PC-9 (cell line): Measurements from ENCODE around the gene LRSAM1. TPM values are rescaled to one million over a fixed set of nuclear protein-coding genes. Genes with fewer than 3 reads are reported as not detected.

Source experiments
- BruUV-seq: library from RNA; stranded (reverse); fragments of 400-500 nt; replicated peaks from 2 replicates; lab custom pipeline; 2021; lab: Mats Ljungman, UMichigan
- CTCF ChIA-PET: fragments of 300-600 bp; sonication (Branson Sonifier 250); formaldehyde crosslinking; loops from one replicate; lab custom pipeline; 2022; ENCODE audit warnings: antibody characterized with exemption; lab: Charles Lee
- POLR2A ChIA-PET: fragments of 300-600 bp; sonication (Branson Sonifier 250); formaldehyde crosslinking; loops from one replicate; lab custom pipeline; 2022; ENCODE audit warnings: antibody characterized with exemption; ENCODE audit not compliant: unreplicated experiment; lab: Charles Lee
- DNase-seq, 2 experiments: peaks; one replicate each; pipeline versions ENCODE4 v3.0.0 to v3.0.0-alpha.2; 2015 to 2022; ENCODE audit warnings: mixed read lengths in 1 of 2
- H2AFZ ChIP-seq: fragments of 200-600 bp; sonication (generic); 2 replicates; pipeline ENCODE4 v1.8.1; 2017; ENCODE audit warnings: antibody characterized with exemption
- H3F3A ChIP-seq: fragments of 200-600 bp; sonication (generic); 2 replicates; pipeline ENCODE4 v1.8.1; 2017; ENCODE audit warnings: antibody characterized with exemption, mild to moderate bottlenecking, low read depth; ENCODE audit not compliant: insufficient read depth
- H3K27ac ChIP-seq: fragments of 200-600 bp; sonication (generic); 2 replicates; pipeline ENCODE4 v1.6.1; 2016; ENCODE audit warnings: mixed run types
- H3K27me3 ChIP-seq: fragments of 200-600 bp; sonication (generic); 2 replicates; pipeline ENCODE4 v1.6.1; 2016; ENCODE audit warnings: low read depth, mixed run types; ENCODE audit not compliant: insufficient read depth
- H3K36me3 ChIP-seq: fragments of 200-600 bp; sonication (generic); 2 replicates; pipeline ENCODE4 v1.6.1; 2016; ENCODE audit warnings: low read depth, mixed run types
- H3K4me1 ChIP-seq: fragments of 200-600 bp; sonication (generic); replicated peaks from 2 replicates; pipeline ENCODE4 v1.6.1; 2016; ENCODE audit warnings: mixed run types; ENCODE audit not compliant: insufficient read depth
- H3K4me2 ChIP-seq: fragments of 200-600 bp; sonication (generic); 2 replicates; pipeline ENCODE4 v1.6.1; 2017; ENCODE audit warnings: mixed run types
- H3K4me3 ChIP-seq: fragments of 200-600 bp; sonication (generic); 2 replicates; pipeline ENCODE4 v1.6.1; 2016; ENCODE audit warnings: mixed run types
- H3K79me2 ChIP-seq: fragments of 200-600 bp; sonication (generic); 2 replicates; pipeline ENCODE4 v1.6.1; 2017; ENCODE audit warnings: low read depth, mixed run types
- H3K9me2 ChIP-seq: fragments of 200-600 bp; sonication (generic); 2 replicates; pipeline ENCODE4 v1.8.1; 2017; ENCODE audit warnings: mild to moderate bottlenecking; ENCODE audit not compliant: insufficient read depth
- H3K9me3 ChIP-seq: fragments of 200-600 bp; sonication (generic); 2 replicates; pipeline ENCODE4 v1.8.1; 2016; ENCODE audit warnings: low read depth; ENCODE audit not compliant: insufficient read depth
- H4K20me1 ChIP-seq: fragments of 200-600 bp; sonication (generic); 2 replicates; pipeline ENCODE4 v1.8.1; 2017; ENCODE audit not compliant: insufficient read depth
- CTCF ChIP-seq: fragments of 200-600 bp; sonication (generic); conservative IDR thresholded peaks from 2 replicates; pipeline ENCODE4 v1.6.1; 2017; ENCODE audit warnings: mixed run types, antibody characterized with exemption, mild to moderate bottlenecking, moderate library complexity
- EZH2 ChIP-seq: fragments of 200-600 bp; sonication (generic); IDR thresholded peaks from 2 replicates; pipeline ENCODE4 v1.8.0; 2017; ENCODE audit warnings: antibody characterized with exemption, low read depth
- intact Hi-C: fragments of 100-400 bp; cut with micrococcal nuclease; formaldehyde crosslinking; loops from one replicate; pipeline ENCODE4 v1.10.0; 2022; ENCODE audit not compliant: unreplicated experiment
- total RNA-seq: library from RNA; stranded (reverse); gene quantifications from 2 replicates; pipeline ENCODE4 v1.2.3, GENCODE V29; 2021

The LRSAM1 gene
- total RNA-seq, 1 experiment from 2014 or later: 44.0 TPM

- H3K4me3 ChIP-seq: no peak overlapping the region
- ChIA-PET POLR2A (interaction anchor here (0.5 to 0.6 kb wide), 3 partner anchors 58 to 227 kb away, joined by 3 read pairs; no protein-coding TSS in a partner anchor), CTCF (no interaction called here)
- H3K36me3 ChIP-seq: peaks cover 4% of the 10 kb centered on the region
- intact Hi-C loops: no loop called here
- no peaks in the 10 kb centered on the region for H3K9me3 ChIP-seq
- peaks cover 9% of the 10 kb centered on the region; the same call in 1 of the 2 replicates for H4K20me1 ChIP-seq
- no peaks in the 10 kb centered on the region for H3K9me2 ChIP-seq
- H3F3A ChIP-seq: peaks cover 51% of the 10 kb centered on the region
- BruUV-seq: no TSS peak
- H3K27me3 ChIP-seq: no peaks in the 10 kb centered on the region
- H3K27ac ChIP-seq: peak overlapping the region; percentile 43; the same call in 1 of the 2 replicates
- peaks cover 14% of the 10 kb centered on the region for H3K4me1 ChIP-seq
- peak; percentile 47 to 63 for DNase-seq
- no peak overlapping the region for H2AFZ ChIP-seq
- TF ChIP-seq EZH2 (no peak), CTCF (no peak)
- peak overlapping the region; percentile 44 for H3K4me2 ChIP-seq
- H3K79me2 ChIP-seq: no peaks in the 10 kb centered on the region
Observed at GRCh38 chr9:127498298-127498697, 47.0 kb downstream of the LRSAM1 start.

GRCh38 chr9:127500399-127500798 is 49.1 kb downstream of the LRSAM1 start:
- H3K9me2 ChIP-seq: no peaks in the 10 kb centered on the region
- H3K4me1 ChIP-seq: peaks cover 14% of the 10 kb centered on the region
- intact Hi-C loops: loop anchor here (5.0 kb wide), 1 partner anchor 417 kb away; the partner anchor contains the start of gene ST6GALNAC4
- no peak overlapping the region for H2AFZ ChIP-seq
- H3K4me3 ChIP-seq: no peak overlapping the region
- no peaks in the 10 kb centered on the region for H3K9me3 ChIP-seq
- no peaks in the 10 kb centered on the region for H3K27me3 ChIP-seq
- H3K4me2 ChIP-seq: no peak overlapping the region
- H3F3A ChIP-seq: peaks cover 52% of the 10 kb centered on the region
- DNase-seq: no peak
- H4K20me1 ChIP-seq: peaks cover 9% of the 10 kb centered on the region; the same call in 1 of the 2 replicates
- no peaks in the 10 kb centered on the region for H3K79me2 ChIP-seq
- no TSS peak for BruUV-seq
- ChIA-PET CTCF (no interaction called here), POLR2A (interaction anchor here (0.5 kb wide), 1 partner anchor 925 kb away, joined by 3 read pairs; no protein-coding TSS in a partner anchor)
- H3K36me3 ChIP-seq: peaks cover 4% of the 10 kb centered on the region
- H3K27ac ChIP-seq: no peak overlapping the region
- TF ChIP-seq CTCF (no peak), EZH2 (no peak)

- Histone ChIP-seq H3K4me1 (peaks cover 14% of the 10 kb centered on the region), H3K27ac (no peak overlapping the region), H3K4me2 (no peak overlapping the region), H2AFZ (no peak overlapping the region), H3K9me3 (no peaks in the 10 kb centered on the region), H3K79me2 (no peaks in the 10 kb centered on the region), H3K9me2 (no peaks in the 10 kb centered on the region), H3K4me3 (no peak overlapping the region), H3K27me3 (no peaks in the 10 kb centered on the region), H4K20me1 (peaks cover 9% of the 10 kb centered on the region; the same call in 1 of the 2 replicates), H3F3A (peaks cover 48% of the 10 kb centered on the region), H3K36me3 (peaks cover 4% of the 10 kb centered on the region; the same call in 1 of the 2 replicates)
- TF ChIP-seq CTCF (no peak), EZH2 (no peak)
- CTCF ChIA-PET: no interaction called here
- intact Hi-C loops: loop anchor here (5.0 kb wide), 1 partner anchor 416 kb away; the partner anchor contains the start of gene ST6GALNAC4
- POLR2A ChIA-PET: interaction anchor here (0.5 kb wide), 1 partner anchor 926 kb away, joined by 3 read pairs; no protein-coding TSS in a partner anchor
- no peak for DNase-seq
- no TSS peak for BruUV-seq
Observed at GRCh38 chr9:127500862-127501261, 49.6 kb downstream of the LRSAM1 start.
